Stimulated activated CD4-positive, alpha-beta T cell treated with anti-CD3 and anti-CD28 coated beads, Interleukin-4, amount 100 ng/mL, for 1 hour (primary cell): ENCODE measurements around the gene UBLCP1.
A peak's percentile ranks its signal among the peaks of the same experiment; 100 is the strongest.

Experiments
- DNase-seq: peaks from one replicate; pipeline ENCODE4 v3.0.0-alpha.2; 2020

The UBLCP1 gene

GRCh38 chr5:159316519-159317383 is 53.7 kb downstream of the UBLCP1 start:
- DNase-seq, result peak; percentile 30

- no peak for DNase-seq
These were observed 54.8 kb downstream of the UBLCP1 start for GRCh38 chr5:159317849-159318248.

GRCh38 chr5:159318448-159318847 is 55.4 kb downstream of the UBLCP1 start:
- no peak for DNase-seq

- no peak for DNase-seq
These were observed 56.3 kb downstream of the UBLCP1 start for GRCh38 chr5:159319363-159319762.

GRCh38 chr5:159319832-159320231 is 56.7 kb downstream of the UBLCP1 start:
- DNase-seq, result no peak

- DNase-seq, result no peak
These were observed 59.1 kb downstream of the UBLCP1 start for GRCh38 chr5:159322180-159322579.

- no peak for DNase-seq
These were observed 61.1 kb downstream of the UBLCP1 start for GRCh38 chr5:159324102-159324755.

GRCh38 chr5:159324986-159325385 is 61.9 kb downstream of the UBLCP1 start:
- DNase-seq, result no peak

GRCh38 chr5:159330131-159330800 is 67.2 kb downstream of the UBLCP1 start, which contains the start of gene IL12B:
IL12B (minus strand) TSS chr5:159330487; CDS start chr5:159326782, 3,705 bp downstream.
- DNase-seq, result no peak

GRCh38 chr5:159331093-159331973 is 68.2 kb downstream of the UBLCP1 start:
- DNase-seq, result peak; percentile 79

GRCh38 chr5:159332800-159333544 is 69.9 kb downstream of the UBLCP1 start:
- no peak for DNase-seq

- no peak for DNase-seq
These were observed 70.4 kb downstream of the UBLCP1 start for GRCh38 chr5:159333545-159333925.
